NCI-H1105 treated with DMSO at 0.1 percent for 48 hours (cell line): ENCODE results near the gene CBX2.

Experiments
- DNase-seq: peaks from one replicate; lab custom pipeline; 2025; lab: John Stamatoyannopoulos, UW

Gene CBX2

GRCh38 chr17:79799538-79800324, 21.8 kb downstream of the CBX2 start:
- DNase-seq, result no peak

- DNase-seq, result peak; percentile 31
Measured at GRCh38 chr17:79800325-79801155, 22.6 kb downstream of the CBX2 start.

DNA sequence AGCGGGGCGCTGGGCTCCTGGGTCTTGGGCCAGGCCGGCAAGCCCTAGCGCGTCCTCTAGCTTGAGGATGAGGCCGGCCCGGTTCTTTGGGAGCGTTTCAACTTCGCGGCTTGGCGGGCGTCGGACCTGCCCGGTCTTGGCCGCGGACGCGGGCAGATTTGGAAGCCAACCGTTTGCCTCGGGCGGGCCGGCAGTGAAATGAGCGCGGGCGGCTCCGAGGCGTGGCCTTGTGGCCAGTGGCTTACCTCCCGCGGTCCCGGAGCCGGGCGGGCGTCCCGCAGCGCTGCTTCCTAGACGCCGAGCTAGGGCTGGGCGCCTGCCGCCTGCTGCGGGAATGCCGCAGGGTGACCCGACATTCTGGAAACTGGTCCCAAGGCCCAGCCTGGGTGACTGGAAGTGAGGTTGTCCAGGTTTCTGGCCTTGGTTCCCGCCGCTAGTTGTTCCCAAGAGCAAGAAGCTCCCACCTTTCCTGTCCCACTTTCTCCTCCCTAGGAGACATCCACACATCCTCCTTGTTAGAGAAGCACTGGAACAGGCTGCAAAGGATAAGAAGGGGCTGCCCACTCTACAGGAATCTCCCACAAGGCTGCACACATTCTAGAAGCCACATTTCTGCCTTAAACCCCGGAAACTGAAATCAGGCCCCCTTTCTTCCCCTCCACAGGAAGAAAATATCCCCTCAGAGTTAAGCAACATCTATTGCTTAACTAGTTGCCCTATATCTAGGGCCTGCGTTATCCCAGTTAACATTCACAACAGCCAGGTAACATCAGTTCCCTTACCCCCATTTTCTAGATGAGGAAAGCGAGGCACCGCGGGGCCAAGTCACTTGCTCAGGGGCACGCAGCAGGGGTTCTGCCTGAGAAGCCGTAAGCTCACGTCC, 23.4 kb downstream of the CBX2 start:
- DNase-seq, result no peak

DNA sequence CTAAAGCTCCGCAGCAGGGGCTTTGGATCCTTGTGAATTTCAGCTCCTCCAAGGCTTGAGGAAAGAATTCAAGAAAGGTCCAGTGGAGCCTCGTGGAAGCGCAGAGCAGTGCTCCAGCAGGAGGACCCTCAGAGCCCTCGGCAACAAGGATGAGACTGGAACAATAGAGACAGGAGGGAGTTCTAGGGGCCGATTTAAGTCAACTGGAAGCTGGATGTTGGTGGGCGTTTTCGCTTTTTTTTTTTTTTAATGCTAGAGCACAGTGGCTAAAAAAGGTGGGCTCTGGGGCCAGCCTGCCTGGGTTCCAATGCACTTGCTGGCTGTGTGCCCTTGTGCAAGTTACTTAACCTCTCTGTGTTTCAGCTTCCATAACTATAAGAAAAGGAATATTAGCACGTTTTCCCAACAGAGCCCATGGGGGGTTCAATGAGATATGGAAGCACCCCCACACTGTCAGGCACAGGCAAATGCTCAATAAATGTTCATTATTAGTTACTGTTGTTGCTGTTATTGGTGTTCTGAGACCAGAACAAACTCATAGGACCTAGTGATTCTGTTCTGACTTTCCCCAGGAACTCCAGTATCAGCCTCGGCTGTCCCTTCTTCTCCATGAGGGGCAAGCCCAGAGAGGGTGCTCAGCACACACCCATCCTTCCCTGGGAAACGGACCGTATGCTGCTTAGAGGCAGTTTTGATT, 24.2 kb downstream of the CBX2 start:
- DNase-seq, result no peak

GRCh38 chr17:79802736-79803420, 24.9 kb downstream of the CBX2 start:
- DNase-seq, result no peak

DNA sequence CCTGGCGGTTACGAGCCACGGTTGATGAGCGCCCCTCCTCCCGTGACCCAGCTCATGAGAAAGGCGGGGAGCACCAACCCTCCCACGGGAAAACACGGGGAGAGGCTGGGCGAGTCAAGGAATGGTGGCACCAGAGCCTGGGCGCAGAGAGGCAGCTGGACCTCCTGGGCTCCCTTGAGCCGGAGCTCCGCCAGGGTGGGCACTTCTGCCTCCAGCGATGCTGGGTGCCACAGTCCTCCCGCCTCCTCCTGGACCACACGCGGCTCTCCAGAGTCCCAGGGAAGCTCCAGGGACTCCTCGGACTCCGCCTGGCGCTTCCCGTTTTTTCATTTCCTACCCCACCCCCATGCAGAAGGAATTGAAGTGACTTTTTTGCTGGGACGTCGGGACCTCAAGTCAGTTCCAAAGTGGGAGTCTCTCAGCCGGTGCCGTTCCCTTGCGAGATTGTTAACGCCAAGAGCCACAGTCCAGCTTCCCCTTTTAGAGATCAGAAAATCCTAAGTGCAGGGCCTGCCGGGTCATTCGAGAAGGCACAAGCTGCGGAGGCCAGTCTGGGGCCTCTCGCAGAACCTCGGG, 25.6 kb downstream of the CBX2 start:
- no peak for DNase-seq

- no peak for DNase-seq
Measured at GRCh38 chr17:79803997-79804855, 26.3 kb downstream of the CBX2 start.

DNA sequence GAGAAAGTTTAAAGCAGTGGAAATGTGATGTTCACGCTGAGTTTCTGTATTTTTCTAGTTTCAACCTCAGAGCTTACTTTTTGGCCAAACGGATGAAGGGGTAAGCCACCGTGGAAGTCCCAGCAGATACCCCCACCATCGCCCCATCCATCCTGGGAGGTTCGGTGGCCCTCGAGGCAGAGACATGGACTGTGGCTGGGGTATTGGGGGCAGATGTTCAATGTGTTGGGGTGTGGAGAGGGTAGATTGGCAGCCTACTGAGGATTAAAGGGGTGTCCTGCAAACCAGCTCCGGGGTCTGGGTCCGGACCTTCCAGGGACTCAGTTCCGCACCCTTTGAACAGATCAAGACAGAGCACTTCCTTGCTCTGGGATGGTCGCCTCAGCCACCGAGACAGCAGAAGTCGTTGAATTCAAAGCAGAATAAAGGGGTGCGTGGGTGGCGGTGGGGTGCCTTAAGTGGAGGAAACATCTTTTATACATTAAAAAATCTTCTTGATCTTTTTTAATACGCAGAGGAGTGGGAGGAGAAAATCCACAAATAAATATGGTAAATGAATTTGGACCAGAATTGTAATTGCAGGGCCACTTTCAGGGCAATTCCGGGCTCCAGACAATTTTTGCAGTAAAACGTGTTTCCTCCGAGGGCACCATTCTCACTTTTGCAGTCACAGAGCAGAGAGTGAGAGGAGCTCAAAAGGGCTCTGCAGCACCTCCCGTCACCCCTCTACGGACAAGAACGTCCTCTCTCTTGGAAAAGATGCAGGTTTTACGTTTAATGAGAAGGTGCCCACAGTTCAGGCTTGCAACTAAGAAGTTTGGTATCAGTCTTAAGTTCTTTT, 27.1 kb downstream of the CBX2 start:
- DNase-seq, result no peak

DNA sequence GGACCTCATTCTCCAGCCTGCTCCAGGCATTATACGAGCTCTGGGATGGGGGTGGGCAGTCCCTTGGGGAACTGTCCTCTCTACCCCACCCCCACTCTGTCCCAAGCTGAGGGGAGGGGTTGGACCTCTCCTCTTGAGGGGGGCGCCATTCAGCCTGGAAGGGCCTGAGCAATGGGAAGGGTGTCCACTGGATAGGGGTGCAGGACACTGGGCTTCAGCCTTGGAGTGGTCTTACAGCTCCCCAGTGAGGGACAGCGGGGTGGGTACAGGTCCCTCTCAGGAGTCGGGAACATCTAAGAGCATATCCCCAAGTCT, 28.5 kb downstream of the CBX2 start:
- no peak for DNase-seq

GRCh38 chr17:79806863-79807720, 29.1 kb downstream of the CBX2 start:
- no peak for DNase-seq

DNA sequence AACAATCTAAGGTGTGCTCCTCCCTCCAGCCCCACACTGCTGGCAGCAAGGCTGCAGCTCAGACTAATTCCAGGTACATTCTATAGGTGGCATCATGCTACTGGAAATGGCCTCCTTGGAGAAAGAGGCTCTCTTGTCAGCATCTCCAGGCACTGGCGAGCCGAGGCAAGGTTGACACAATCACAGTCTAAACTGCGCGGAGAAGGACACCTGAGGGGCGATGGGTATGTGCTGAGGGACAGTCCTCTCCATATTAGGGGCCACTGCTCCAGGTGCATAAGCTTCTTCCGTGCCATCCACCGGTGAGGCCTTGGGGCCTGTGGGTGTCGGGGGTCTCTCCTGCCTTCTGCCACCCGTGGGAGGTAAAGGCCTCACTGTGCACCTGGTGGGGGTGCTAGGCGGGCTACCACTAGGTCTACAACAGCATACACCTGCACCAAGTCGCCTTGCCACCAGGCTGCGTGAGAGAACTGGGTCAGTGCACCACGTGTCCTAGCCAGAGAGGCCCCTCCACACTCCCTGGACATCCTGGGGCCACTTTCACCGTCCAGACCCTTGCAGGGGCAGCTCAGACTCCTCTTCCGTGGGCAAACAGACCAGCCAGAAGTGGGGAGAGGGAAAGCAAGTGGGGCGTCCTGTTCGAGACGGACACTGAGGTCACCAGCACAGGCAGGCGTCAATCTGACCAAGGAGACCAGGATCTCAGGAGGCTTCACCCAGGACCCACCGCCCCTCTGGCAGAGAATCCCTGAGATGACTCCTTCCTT, 31.0 kb downstream of the CBX2 start:
- DNase-seq, result peak; percentile 42

- peak; percentile 75 for DNase-seq
Measured at GRCh38 chr17:79809530-79810129, 31.7 kb downstream of the CBX2 start.

- peak; percentile 92 for DNase-seq
Measured at GRCh38 chr17:79810130-79811010, 32.4 kb downstream of the CBX2 start.

GRCh38 chr17:79811011-79811867, 33.3 kb downstream of the CBX2 start:
- peak; percentile 69 for DNase-seq

- DNase-seq, result no peak
Measured at GRCh38 chr17:79811868-79812352, 34.0 kb downstream of the CBX2 start.
